OCI-LY1 (cell line): ENCODE measurements around the gene THRA.

Experiments used
- H2AFZ ChIP-seq: fragments of 200-600 bp; sonication (generic), shearing (Covaris generic); 2 replicates; pipeline ENCODE4 v1.6.0; 2014; ENCODE audit warnings: antibody characterized with exemption, mild to moderate bottlenecking, low read length
- H3F3A ChIP-seq: fragments of 200-600 bp; sonication (generic), shearing (Covaris generic); 2 replicates; pipeline ENCODE4 v1.6.0; 2014; ENCODE audit warnings: mild to moderate bottlenecking, antibody characterized with exemption, low read length, moderate library complexity; ENCODE audit not compliant: insufficient read depth
- H3K27ac ChIP-seq: fragments of 200-600 bp; sonication (generic); 2 replicates; pipeline ENCODE4 v1.5.1; 2014; ENCODE audit warnings: low read length, mixed run types, mild to moderate bottlenecking, low read depth; ENCODE audit not compliant: poor library complexity, severe bottlenecking
- H3K27me3 ChIP-seq: fragments of 200-600 bp; sonication (generic); 2 replicates; pipeline ENCODE4 v1.6.0; 2014; ENCODE audit warnings: antibody characterized with exemption, mild to moderate bottlenecking, low read length, moderate library complexity; ENCODE audit not compliant: insufficient read depth
- H3K36me3 ChIP-seq: fragments of 200-600 bp; sonication (generic); 2 replicates; pipeline ENCODE4 v1.6.1; 2014; ENCODE audit warnings: mild to moderate bottlenecking, antibody characterized with exemption, low read length, moderate library complexity, mixed read lengths; ENCODE audit not compliant: insufficient read depth
- H3K4me1 ChIP-seq: fragments of 200-600 bp; sonication (generic); 2 replicates; pipeline ENCODE4 v1.5.1; 2014; ENCODE audit warnings: mild to moderate bottlenecking, low read length, moderate library complexity; ENCODE audit not compliant: insufficient read depth, severe bottlenecking
- H3K4me2 ChIP-seq: fragments of 200-600 bp; sonication (generic), shearing (Covaris generic); 2 replicates; pipeline ENCODE4 v1.6.1; 2014; ENCODE audit warnings: low read length
- H3K4me3 ChIP-seq: fragments of 200-600 bp; sonication (generic); 2 replicates; pipeline ENCODE4 v1.5.1; 2014; ENCODE audit warnings: low read length, low read depth, mild to moderate bottlenecking, mixed read lengths; ENCODE audit not compliant: poor library complexity, severe bottlenecking
- H3K79me2 ChIP-seq: fragments of 200-600 bp; shearing (Covaris generic); 2 replicates; pipeline ENCODE4 v1.6.1; 2016; ENCODE audit warnings: mixed run types, low read length, mixed read lengths; ENCODE audit not compliant: insufficient read depth
- H3K9ac ChIP-seq: fragments of 200-600 bp; sonication (generic), shearing (Covaris generic); 2 replicates; pipeline ENCODE4 v1.6.1; 2014; ENCODE audit warnings: mild to moderate bottlenecking, low read length, mixed read lengths
- H3K9me2 ChIP-seq: fragments of 200-600 bp; sonication (generic), shearing (Covaris generic); 2 replicates; pipeline ENCODE4 v1.6.1; 2014; ENCODE audit warnings: low read depth, mild to moderate bottlenecking, low read length, mixed read lengths
- H3K9me3 ChIP-seq: fragments of 200-600 bp; shearing (Covaris generic); 2 replicates; pipeline ENCODE4 v1.6.1; 2014; ENCODE audit warnings: low read length, mixed read lengths
- H4K20me1 ChIP-seq: fragments of 200-600 bp; sonication (generic), shearing (Covaris generic); 2 replicates; pipeline ENCODE4 v1.6.0; 2016; ENCODE audit warnings: mild to moderate bottlenecking, low read length; ENCODE audit not compliant: insufficient read depth
- EZH2 ChIP-seq: fragments of 200-600 bp; sonication (generic), shearing (Covaris generic); IDR thresholded peaks from 2 replicates; pipeline ENCODE4 v1.8.0; 2017; ENCODE audit warnings: borderline replicate concordance, mixed run types, mild to moderate bottlenecking, antibody characterized with exemption, low read length, moderate library complexity, mixed read lengths
- TF ChIP-seq, protein P1 (sequence below): fragments of 200-600 bp; sonication (generic), shearing (Covaris generic); IDR thresholded peaks from 2 replicates; pipeline ENCODE4 v1.5.1; 2017; ENCODE audit warnings: mild to moderate bottlenecking, antibody characterized with exemption, low read length, moderate library complexity, mixed read lengths

Gene THRA

DNA sequence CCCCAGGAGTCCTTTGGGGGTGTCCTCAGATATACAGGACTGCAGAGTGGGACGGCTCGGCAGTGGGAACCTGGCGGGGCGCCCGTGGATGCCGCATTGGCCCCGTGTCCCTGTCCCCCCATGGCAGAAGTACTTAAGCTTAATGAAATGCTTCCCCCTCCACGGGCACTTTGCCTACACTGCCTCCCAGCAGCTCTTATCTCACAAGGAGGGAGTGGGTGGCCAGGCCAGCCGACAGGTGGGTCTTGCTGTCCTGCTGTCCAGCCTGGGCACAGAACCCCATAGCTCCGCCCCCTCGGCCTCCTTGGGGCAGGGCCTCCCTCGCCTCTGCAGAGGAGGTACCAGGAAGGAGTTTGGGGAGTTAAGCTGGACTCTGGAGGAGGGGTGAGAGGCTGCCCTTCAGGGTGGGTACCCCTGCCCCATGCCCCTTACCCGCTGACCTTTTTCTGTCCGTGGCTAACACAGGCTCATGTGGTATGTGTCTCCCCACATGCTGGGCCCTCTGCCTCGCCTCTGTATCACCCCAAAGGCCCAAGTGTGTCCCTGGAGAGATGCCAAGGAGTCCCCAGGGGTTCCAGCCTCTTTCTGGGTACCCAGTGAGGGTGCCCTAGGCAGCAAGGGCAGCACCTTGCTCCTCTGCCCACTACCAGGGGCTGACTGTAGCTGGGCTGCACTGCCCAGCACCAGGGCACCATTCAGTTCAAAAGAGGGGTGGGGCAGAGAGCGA, 8.7 kb downstream of the THRA start:
- H3K4me2 ChIP-seq, result no peak overlapping the region
- no peaks in the 10 kb centered on the region for H3K27me3 ChIP-seq
- no peak overlapping the region for H3K9ac ChIP-seq
- no peaks in the 10 kb centered on the region for H4K20me1 ChIP-seq
- no peak overlapping the region for H2AFZ ChIP-seq
- H3K4me1 ChIP-seq, result peaks cover 49% of the 10 kb centered on the region
- no peaks in the 10 kb centered on the region for H3K79me2 ChIP-seq
- H3K27ac ChIP-seq, result no peak overlapping the region
- H3K9me3 ChIP-seq, result no peaks in the 10 kb centered on the region
- no peak overlapping the region for H3K4me3 ChIP-seq
- H3F3A ChIP-seq, result no peaks in the 10 kb centered on the region
- no peak for TF ChIP-seq EZH2
- TF ChIP-seq, protein P1, sequence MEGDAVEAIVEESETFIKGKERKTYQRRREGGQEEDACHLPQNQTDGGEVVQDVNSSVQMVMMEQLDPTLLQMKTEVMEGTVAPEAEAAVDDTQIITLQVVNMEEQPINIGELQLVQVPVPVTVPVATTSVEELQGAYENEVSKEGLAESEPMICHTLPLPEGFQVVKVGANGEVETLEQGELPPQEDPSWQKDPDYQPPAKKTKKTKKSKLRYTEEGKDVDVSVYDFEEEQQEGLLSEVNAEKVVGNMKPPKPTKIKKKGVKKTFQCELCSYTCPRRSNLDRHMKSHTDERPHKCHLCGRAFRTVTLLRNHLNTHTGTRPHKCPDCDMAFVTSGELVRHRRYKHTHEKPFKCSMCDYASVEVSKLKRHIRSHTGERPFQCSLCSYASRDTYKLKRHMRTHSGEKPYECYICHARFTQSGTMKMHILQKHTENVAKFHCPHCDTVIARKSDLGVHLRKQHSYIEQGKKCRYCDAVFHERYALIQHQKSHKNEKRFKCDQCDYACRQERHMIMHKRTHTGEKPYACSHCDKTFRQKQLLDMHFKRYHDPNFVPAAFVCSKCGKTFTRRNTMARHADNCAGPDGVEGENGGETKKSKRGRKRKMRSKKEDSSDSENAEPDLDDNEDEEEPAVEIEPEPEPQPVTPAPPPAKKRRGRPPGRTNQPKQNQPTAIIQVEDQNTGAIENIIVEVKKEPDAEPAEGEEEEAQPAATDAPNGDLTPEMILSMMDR, result no peak
- no peaks in the 10 kb centered on the region for H3K9me2 ChIP-seq
- no peaks in the 10 kb centered on the region for H3K36me3 ChIP-seq

DNA sequence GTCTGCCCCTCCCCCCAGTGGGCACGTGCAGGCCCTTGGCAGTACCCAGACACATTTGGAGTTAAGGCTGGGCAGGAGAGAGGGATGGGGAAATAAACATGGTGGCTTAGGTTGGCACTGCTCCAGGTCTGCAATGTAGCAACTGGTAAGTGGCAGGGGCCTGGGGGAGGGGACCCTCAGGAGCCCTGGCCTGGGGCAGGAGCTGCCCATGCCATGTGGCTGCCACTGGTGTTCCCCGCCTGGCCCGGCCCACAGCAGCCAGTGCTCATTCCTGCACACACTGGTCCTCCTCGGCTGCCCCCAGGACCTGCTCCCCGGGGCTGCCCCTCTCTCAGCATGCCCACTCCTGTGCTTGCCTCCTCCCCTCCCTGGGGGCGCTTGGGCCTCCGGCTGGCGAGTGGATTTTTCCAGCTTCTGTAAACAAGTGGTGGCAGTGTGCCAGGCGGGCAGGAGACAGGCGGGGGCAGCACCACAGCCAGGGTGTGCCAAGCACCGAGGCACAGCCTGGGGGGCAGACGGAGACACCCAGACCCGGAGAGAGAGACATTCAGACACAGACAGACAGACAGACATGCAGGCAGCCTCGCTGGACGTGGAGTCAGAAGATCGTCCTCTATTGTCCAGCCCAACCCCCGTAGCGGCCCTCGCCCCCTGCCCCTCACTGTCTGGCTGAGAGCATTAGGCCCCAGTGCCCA, 9.4 kb downstream of the THRA start:
- no peaks in the 10 kb centered on the region for H3K27me3 ChIP-seq
- no peaks in the 10 kb centered on the region for H3K36me3 ChIP-seq
- no peak overlapping the region for H3K4me2 ChIP-seq
- H3K9me3 ChIP-seq, result no peaks in the 10 kb centered on the region
- H3K4me1 ChIP-seq, result peaks cover 49% of the 10 kb centered on the region
- no peaks in the 10 kb centered on the region for H3K9me2 ChIP-seq
- H3K79me2 ChIP-seq, result no peaks in the 10 kb centered on the region
- no peaks in the 10 kb centered on the region for H4K20me1 ChIP-seq
- no peaks in the 10 kb centered on the region for H3F3A ChIP-seq
- no peak overlapping the region for H3K9ac ChIP-seq
- no peak overlapping the region for H2AFZ ChIP-seq
- no peak overlapping the region for H3K4me3 ChIP-seq
- H3K27ac ChIP-seq, result no peak overlapping the region
- no peak for TF ChIP-seq EZH2
- TF ChIP-seq, protein P1, result no peak

DNA sequence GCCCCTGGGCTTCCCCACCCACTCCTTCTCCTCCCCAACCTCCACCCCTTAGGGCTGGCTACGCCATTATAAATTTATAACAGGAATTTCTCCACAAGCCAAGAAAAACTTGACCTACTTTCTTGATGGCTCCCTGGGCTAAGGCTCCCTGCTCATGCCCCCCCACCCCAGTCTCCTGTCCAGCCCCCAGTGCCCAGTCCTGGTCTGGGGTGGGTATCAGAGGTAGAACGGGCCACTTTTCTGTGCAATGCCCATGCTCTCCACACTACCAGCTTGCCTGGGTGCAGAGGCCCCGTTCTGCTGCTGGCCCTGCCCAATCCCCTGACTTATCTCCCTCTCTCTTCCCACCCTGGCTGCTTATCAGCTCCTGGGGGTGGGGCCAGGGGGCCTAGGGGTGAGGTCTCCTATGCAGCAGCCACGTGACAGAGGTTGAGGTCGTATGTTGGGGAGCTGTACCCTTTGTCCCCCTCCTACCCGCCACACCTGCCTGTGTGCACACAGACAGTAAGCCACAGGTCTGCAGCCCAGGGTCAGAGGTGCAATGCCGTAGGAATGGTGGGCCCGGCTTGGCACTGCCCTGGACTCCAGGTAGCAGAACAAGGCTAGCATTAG, 10.1 kb downstream of the THRA start:
- Histone ChIP-seq H3K4me3 (no peak overlapping the region), H3K4me1 (peaks cover 49% of the 10 kb centered on the region), H3K79me2 (no peaks in the 10 kb centered on the region), H3K9me2 (no peaks in the 10 kb centered on the region), H3F3A (no peaks in the 10 kb centered on the region), H3K4me2 (no peak overlapping the region), H3K27ac (no peak overlapping the region), H3K9ac (no peak overlapping the region), H4K20me1 (no peaks in the 10 kb centered on the region), H3K9me3 (no peaks in the 10 kb centered on the region), H2AFZ (no peak overlapping the region), H3K36me3 (no peaks in the 10 kb centered on the region; the same call in 1 of the 2 replicates), H3K27me3 (no peaks in the 10 kb centered on the region)
- TF ChIP-seq, protein P1, result no peak
- TF ChIP-seq EZH2, result no peak
